ENCODE data around the gene HDGFL3.

The HDGFL3 gene

DNA sequence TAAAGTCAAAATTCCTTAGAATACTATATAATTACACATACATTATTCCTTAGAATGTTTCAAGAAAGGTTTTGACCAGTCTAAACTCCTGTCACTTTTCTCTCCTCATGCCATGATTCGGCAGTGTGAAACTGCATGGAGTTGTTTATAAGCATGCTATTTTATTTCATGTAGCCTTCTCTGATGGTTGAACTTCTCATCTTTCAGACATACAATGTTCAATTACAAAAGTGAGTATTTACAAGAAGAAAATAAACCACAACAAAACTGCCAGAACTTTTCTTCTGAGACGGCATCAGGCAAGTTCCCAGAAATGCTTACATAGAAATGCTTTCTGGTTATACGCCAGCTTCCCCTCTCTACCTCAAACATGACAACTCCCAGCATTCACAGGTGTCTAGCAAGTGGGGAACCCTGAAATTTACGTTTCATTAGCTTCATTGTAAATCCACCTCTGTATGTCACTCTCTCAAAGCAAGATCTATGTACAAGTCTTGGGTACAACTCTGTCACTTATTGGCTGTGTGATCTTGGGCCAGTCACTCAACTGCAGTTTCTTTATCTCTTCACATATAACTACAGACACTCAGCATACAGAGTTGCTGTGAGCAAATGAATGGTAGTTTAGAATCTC lies 42.7 kb downstream of the HDGFL3 start:
- Histone ChIP-seq H3K18ac (ENCODE audit: low read length) (no peak overlapping the region), H4K5ac (ENCODE audit: low read length) (no peak overlapping the region), H2BK15ac (replicated peaks; ENCODE audit: low read depth) (no peak overlapping the region), H3K27me3 (ENCODE audit: insufficient read depth, low read length, poor library complexity) (no peaks in the 10 kb centered on the region), H2AK5ac (ENCODE audit: low read length) (no peak overlapping the region), H3K79me1 (ENCODE audit: low read length) (peaks cover 6% of the 10 kb centered on the region), H3K56ac (ENCODE audit: low read length) (no peak overlapping the region), H3K4ac (ENCODE audit: low read depth, low read length) (no peak overlapping the region), H3K27ac (ENCODE audit: low read depth, low read length) (no peak overlapping the region), H3K4me2 (ENCODE audit: low read length) (no peak overlapping the region), H3K4me3 (ENCODE audit: low read length) (no peak overlapping the region), H3K36me3 (ENCODE audit: control insufficient read depth, insufficient read depth, low read length) (no peaks in the 10 kb centered on the region), H3K23ac (ENCODE audit: low read length) (no peak overlapping the region), H3K79me2 (ENCODE audit: control insufficient read depth, insufficient read depth, low read length) (peaks cover 37% of the 10 kb centered on the region), H2BK5ac (ENCODE audit: low read length) (no peak overlapping the region), H3K9ac (ENCODE audit: low read length) (no peak overlapping the region), H3K4me1 (ENCODE audit: control insufficient read depth, low read depth, low read length) (no peaks in the 10 kb centered on the region), H2BK120ac (ENCODE audit: low read depth, low read length) (no peak overlapping the region), H4K8ac (ENCODE audit: low read depth, low read length) (no peak overlapping the region)
- DNase-seq: no peak
- no CpG with 5 or more reads among the region's 4 CpGs for WGBS (ENCODE audit: extremely low coverage, insufficient coverage, low lambda C conversion rate)

DNA sequence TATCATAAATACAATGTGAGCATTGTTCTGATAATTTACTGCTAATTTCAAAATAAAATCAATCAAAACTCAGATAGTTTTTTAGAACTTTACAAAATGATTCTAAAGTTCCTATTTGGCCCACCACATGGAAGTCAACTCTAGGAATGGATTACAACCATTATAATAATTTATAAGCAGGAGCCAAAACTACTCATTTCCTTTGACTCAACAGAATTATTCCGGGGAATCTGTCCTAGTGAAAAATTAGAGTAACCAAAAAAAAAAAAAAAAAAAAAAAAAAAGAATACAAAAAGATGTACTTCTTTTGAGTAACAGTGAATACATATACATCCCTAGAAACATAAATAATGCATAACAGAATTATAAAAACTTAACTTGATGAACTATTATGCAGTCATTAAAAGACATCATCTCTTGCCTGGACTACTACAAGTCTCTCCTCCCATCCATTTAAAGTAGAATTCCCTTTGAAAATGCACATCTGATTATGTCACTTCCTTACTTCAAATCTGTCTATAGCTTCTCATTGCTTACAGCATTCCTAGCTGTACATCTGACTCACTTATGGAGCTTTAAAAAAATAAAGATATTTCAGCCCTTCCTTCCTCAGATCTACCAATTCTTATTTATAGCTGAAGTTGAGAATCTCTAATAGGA lies 43.4 kb downstream of the HDGFL3 start:
- no peak overlapping the region for H3K27ac ChIP-seq (ENCODE audit: low read depth, low read length)
- H3K4me3 ChIP-seq (ENCODE audit: low read length): no peak overlapping the region

DNA sequence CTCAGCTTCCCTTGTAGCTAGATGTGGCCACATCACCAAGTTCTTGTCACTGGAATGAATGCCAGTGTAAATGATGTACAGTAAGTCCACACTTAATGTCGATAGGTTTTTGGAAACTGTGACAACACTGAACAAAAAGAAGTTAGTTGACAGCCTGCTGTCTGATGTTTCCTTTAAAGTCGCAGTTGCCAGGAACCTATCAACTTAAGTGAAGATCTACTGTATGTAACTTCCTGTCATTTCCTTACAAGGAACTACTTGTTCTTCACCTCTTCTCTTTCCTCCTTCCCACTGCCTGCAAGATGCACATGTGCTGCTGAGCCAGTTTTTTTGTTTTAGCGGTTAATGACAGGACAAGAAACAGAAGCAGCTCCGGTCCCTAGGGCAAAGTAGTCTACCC lies 44.6 kb downstream of the HDGFL3 start:
- Histone ChIP-seq H3K4me3 (ENCODE audit: low read length) (no peak overlapping the region), H4K8ac (ENCODE audit: low read depth, low read length) (no peak overlapping the region), H2BK15ac (replicated peaks; ENCODE audit: low read depth) (no peak overlapping the region), H3K4ac (ENCODE audit: low read depth, low read length) (no peak overlapping the region), H3K36me3 (ENCODE audit: control insufficient read depth, insufficient read depth, low read length) (no peaks in the 10 kb centered on the region), H3K23ac (ENCODE audit: low read length) (no peak overlapping the region), H3K79me2 (ENCODE audit: control insufficient read depth, insufficient read depth, low read length) (peaks cover 20% of the 10 kb centered on the region), H2BK5ac (ENCODE audit: low read length) (no peak overlapping the region), H3K4me2 (ENCODE audit: low read length) (no peak overlapping the region), H3K18ac (ENCODE audit: low read length) (no peak overlapping the region), H2AK5ac (ENCODE audit: low read length) (no peak overlapping the region), H3K9ac (ENCODE audit: low read length) (no peak overlapping the region), H3K27ac (ENCODE audit: low read depth, low read length) (no peak overlapping the region), H2BK120ac (ENCODE audit: low read depth, low read length) (no peak overlapping the region), H3K56ac (ENCODE audit: low read length) (no peak overlapping the region), H3K4me1 (ENCODE audit: control insufficient read depth, low read depth, low read length) (no peaks in the 10 kb centered on the region), H3K27me3 (ENCODE audit: insufficient read depth, low read length, poor library complexity) (no peaks in the 10 kb centered on the region), H3K79me1 (ENCODE audit: low read length) (peaks cover 6% of the 10 kb centered on the region), H4K5ac (ENCODE audit: low read length) (no peak overlapping the region)
- no peak for DNase-seq
- WGBS (ENCODE audit: extremely low coverage, insufficient coverage, low lambda C conversion rate): no CpG with 5 or more reads among the region's 4 CpGs

More for the DNA sequence above, 43.4 kb downstream of the HDGFL3 start:
- Histone ChIP-seq H2BK5ac (ENCODE audit: low read length) (no peak overlapping the region), H3K4me2 (ENCODE audit: low read length) (no peak overlapping the region), H4K8ac (ENCODE audit: low read depth, low read length) (no peak overlapping the region), H3K4ac (ENCODE audit: low read depth, low read length) (no peak overlapping the region), H4K5ac (ENCODE audit: low read length) (no peak overlapping the region), H2BK120ac (ENCODE audit: low read depth, low read length) (no peak overlapping the region), H3K4me1 (ENCODE audit: control insufficient read depth, low read depth, low read length) (no peaks in the 10 kb centered on the region), H3K18ac (ENCODE audit: low read length) (no peak overlapping the region), H3K23ac (ENCODE audit: low read length) (no peak overlapping the region), H3K79me1 (ENCODE audit: low read length) (peaks cover 8% of the 10 kb centered on the region), H3K27me3 (ENCODE audit: insufficient read depth, low read length, poor library complexity) (no peaks in the 10 kb centered on the region), H3K79me2 (ENCODE audit: control insufficient read depth, insufficient read depth, low read length) (peaks cover 31% of the 10 kb centered on the region), H2AK5ac (ENCODE audit: low read length) (no peak overlapping the region), H3K36me3 (ENCODE audit: control insufficient read depth, insufficient read depth, low read length) (no peaks in the 10 kb centered on the region), H3K9ac (ENCODE audit: low read length) (no peak overlapping the region), H3K56ac (ENCODE audit: low read length) (no peak overlapping the region), H2BK15ac (replicated peaks; ENCODE audit: low read depth) (no peak overlapping the region)
- WGBS (ENCODE audit: extremely low coverage, insufficient coverage, low lambda C conversion rate): no CpG with 5 or more reads among the region's 1 CpG
- DNase-seq: no peak

DNA sequence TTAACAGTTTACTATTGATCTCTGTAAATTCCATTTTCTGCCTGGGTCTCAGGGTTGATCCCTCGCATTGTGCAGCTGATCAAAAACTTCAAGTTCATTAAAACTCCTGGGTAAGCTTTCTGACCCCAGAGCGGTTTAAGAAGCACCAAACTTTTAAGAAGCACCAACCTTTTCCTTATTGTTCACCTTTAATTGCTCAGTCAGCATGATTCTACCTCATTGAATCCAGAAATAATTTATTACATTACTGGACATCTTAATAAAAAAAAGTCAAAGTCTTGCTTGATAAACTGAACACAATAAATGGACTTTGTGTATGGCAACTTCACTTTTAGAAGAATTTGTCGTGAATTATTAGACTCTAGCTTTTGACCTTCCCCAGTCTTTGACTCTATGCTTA lies 46.9 kb downstream of the HDGFL3 start:
- Histone ChIP-seq H3K4ac (ENCODE audit: low read depth, low read length) (no peak overlapping the region), H4K8ac (ENCODE audit: low read depth, low read length) (no peak overlapping the region), H3K4me3 (ENCODE audit: low read length) (no peak overlapping the region), H3K4me2 (ENCODE audit: low read length) (no peak overlapping the region), H3K18ac (ENCODE audit: low read length) (no peak overlapping the region), H3K36me3 (ENCODE audit: control insufficient read depth, insufficient read depth, low read length) (no peaks in the 10 kb centered on the region), H4K5ac (ENCODE audit: low read length) (no peak overlapping the region), H2AK5ac (ENCODE audit: low read length) (no peak overlapping the region), H2BK15ac (replicated peaks; ENCODE audit: low read depth) (no peak overlapping the region), H3K79me2 (ENCODE audit: control insufficient read depth, insufficient read depth, low read length) (peaks cover 6% of the 10 kb centered on the region), H2BK5ac (ENCODE audit: low read length) (no peak overlapping the region), H3K27ac (ENCODE audit: low read depth, low read length) (no peak overlapping the region), H3K79me1 (ENCODE audit: low read length) (peaks cover 6% of the 10 kb centered on the region), H3K9ac (ENCODE audit: low read length) (no peak overlapping the region), H3K4me1 (ENCODE audit: control insufficient read depth, low read depth, low read length) (no peaks in the 10 kb centered on the region), H3K56ac (ENCODE audit: low read length) (no peak overlapping the region), H3K23ac (ENCODE audit: low read length) (no peak overlapping the region), H2BK120ac (ENCODE audit: low read depth, low read length) (no peak overlapping the region), H3K27me3 (ENCODE audit: insufficient read depth, low read length, poor library complexity) (no peaks in the 10 kb centered on the region)
- DNase-seq: no peak
- WGBS (ENCODE audit: extremely low coverage, insufficient coverage, low lambda C conversion rate): no CpG with 5 or more reads among the region's 3 CpGs

DNA sequence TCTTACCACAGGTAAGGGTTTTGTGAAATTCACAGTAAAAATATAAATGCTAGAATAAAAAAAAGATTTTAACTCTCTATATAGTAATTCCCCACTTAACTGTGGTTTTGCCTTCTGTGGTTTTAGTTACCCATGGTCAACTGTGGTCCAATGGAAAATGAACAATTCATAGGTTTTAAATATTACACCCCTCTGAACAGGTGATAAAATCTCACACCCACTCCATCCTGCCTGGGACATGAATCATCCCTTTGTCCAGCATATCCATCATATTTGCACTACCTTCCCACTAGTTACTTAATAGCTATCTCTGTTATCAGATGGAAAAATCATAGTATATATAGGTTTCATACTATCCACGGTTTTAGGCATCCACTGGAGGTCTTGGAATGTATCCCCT lies 49.2 kb downstream of the HDGFL3 start:
- Histone ChIP-seq H3K79me2 (ENCODE audit: control insufficient read depth, insufficient read depth, low read length) (no peaks in the 10 kb centered on the region), H3K4me1 (ENCODE audit: control insufficient read depth, low read depth, low read length) (no peaks in the 10 kb centered on the region), H3K79me1 (ENCODE audit: low read length) (peaks cover 3% of the 10 kb centered on the region), H3K9ac (ENCODE audit: low read length) (no peak overlapping the region), H3K4ac (ENCODE audit: low read depth, low read length) (no peak overlapping the region), H3K27ac (ENCODE audit: low read depth, low read length) (no peak overlapping the region), H4K8ac (ENCODE audit: low read depth, low read length) (no peak overlapping the region), H4K5ac (ENCODE audit: low read length) (no peak overlapping the region), H2BK5ac (ENCODE audit: low read length) (no peak overlapping the region), H3K56ac (ENCODE audit: low read length) (no peak overlapping the region), H2BK15ac (replicated peaks; ENCODE audit: low read depth) (no peak overlapping the region), H2AK5ac (ENCODE audit: low read length) (no peak overlapping the region), H3K23ac (ENCODE audit: low read length) (no peak overlapping the region), H3K18ac (ENCODE audit: low read length) (no peak overlapping the region), H3K27me3 (ENCODE audit: insufficient read depth, low read length, poor library complexity) (no peaks in the 10 kb centered on the region), H3K4me3 (ENCODE audit: low read length) (no peak overlapping the region), H3K4me2 (ENCODE audit: low read length) (no peak overlapping the region), H3K36me3 (ENCODE audit: control insufficient read depth, insufficient read depth, low read length) (no peaks in the 10 kb centered on the region), H2BK120ac (ENCODE audit: low read depth, low read length) (no peak overlapping the region)
- no CpG with 5 or more reads among the region's 1 CpG for WGBS (ENCODE audit: extremely low coverage, insufficient coverage, low lambda C conversion rate)
- no peak for DNase-seq

DNA sequence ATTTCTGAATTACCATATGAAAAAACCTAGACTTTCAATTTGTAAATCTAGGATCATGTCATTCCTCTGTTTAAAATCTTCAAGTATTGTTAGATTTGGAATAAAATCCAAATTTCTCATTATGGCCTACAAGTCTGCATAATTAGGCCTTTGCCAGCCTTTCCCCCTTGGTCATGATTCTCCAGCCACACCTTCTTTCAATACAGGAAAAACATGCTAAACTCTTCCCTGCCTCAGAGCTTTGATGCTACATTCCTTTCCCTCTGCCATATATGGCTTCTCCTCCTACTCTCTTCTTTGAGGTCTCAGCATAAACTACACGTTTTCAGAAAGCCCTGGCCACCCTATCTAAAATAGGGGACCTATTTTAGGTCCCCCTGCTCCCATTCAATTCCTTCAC lies 51.7 kb downstream of the HDGFL3 start:
- no peak overlapping the region for H2AK5ac ChIP-seq (ENCODE audit: low read length)
- peak; percentile 27 for DNase-seq
- no peak overlapping the region for H3K18ac ChIP-seq (ENCODE audit: low read length)
- H3K4me2 ChIP-seq (ENCODE audit: low read length): no peak overlapping the region
- H3K79me2 ChIP-seq (ENCODE audit: control insufficient read depth, insufficient read depth, low read length): no peaks in the 10 kb centered on the region
- no peak overlapping the region for H2BK15ac ChIP-seq (replicated peaks; ENCODE audit: low read depth)
- H3K36me3 ChIP-seq (ENCODE audit: control insufficient read depth, insufficient read depth, low read length): peaks cover 1% of the 10 kb centered on the region
- no peaks in the 10 kb centered on the region for H3K27me3 ChIP-seq (ENCODE audit: insufficient read depth, low read length, poor library complexity)
- H3K23ac ChIP-seq (ENCODE audit: low read length): no peak overlapping the region
- H3K79me1 ChIP-seq (ENCODE audit: low read length): peaks cover 2% of the 10 kb centered on the region
- no peak overlapping the region for H4K8ac ChIP-seq (ENCODE audit: low read depth, low read length)
- no CpG with 5 or more reads among the region's 1 CpG for WGBS (ENCODE audit: extremely low coverage, insufficient coverage, low lambda C conversion rate)
- H3K56ac ChIP-seq (ENCODE audit: low read length): no peak overlapping the region
- no peak overlapping the region for H3K9ac ChIP-seq (ENCODE audit: low read length)
- H3K27ac ChIP-seq (ENCODE audit: low read depth, low read length): no peak overlapping the region
- H2BK120ac ChIP-seq (ENCODE audit: low read depth, low read length): no peak overlapping the region
- H3K4me1 ChIP-seq (ENCODE audit: control insufficient read depth, low read depth, low read length): no peaks in the 10 kb centered on the region
- H3K4ac ChIP-seq (ENCODE audit: low read depth, low read length): no peak overlapping the region
- no peak overlapping the region for H3K4me3 ChIP-seq (ENCODE audit: low read length)
- H2BK5ac ChIP-seq (ENCODE audit: low read length): no peak overlapping the region
- no peak overlapping the region for H4K5ac ChIP-seq (ENCODE audit: low read length)
